ENCODE measurements around the gene HIGD1B.

HIGD1B gene

DNA sequence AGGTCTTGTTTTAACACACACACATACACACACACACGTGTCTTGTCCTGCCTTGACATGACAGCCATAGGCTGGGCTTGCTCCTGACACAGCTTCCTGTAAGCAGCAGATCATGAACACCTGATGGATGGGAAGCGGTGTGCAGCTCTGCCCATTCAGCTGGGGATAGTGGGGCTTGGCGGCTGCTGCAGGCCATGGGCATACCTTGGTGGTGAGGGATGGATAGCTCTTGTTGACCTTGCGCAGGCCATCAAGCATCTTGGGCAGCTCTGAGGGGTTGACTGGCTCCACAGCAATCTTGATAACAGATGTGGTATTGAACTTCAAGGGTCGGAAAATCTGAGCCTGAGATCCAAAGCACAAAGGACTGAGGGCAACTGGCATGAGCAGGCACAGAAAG lies 12.0 kb downstream of the HIGD1B start:
- no peaks in the 10 kb centered on the region for H3K27me3 ChIP-seq (ENCODE audit: control insufficient read depth in 3 of 3, insufficient read depth in 3 of 3, low read depth in 1 of 3, low read length in 3 of 3)
- H2BK5ac ChIP-seq (ENCODE audit: low read length): no peak overlapping the region
- no CpG with 5 or more reads among the region's 5 CpGs for WGBS, 2 donors (ENCODE audit: extremely low coverage in 2 of 2, insufficient read length in 2 of 2, insufficient replicate concordance in 1 of 2)
- no peak overlapping the region for H2AFZ ChIP-seq (ENCODE audit: low read length)
- peaks cover 59 to 97% of the 10 kb centered on the region in 2 donors for H3K36me3 ChIP-seq (replicated peaks in 1 of 2; ENCODE audit: control insufficient read depth in 2 of 2, insufficient read depth in 2 of 2, low read length in 2 of 2)
- no peak overlapping the region for H3K14ac ChIP-seq (ENCODE audit: low read length)
- no peak overlapping the region for H2AK5ac ChIP-seq (ENCODE audit: low read depth, low read length)
- no peak overlapping the region for H3K4me2 ChIP-seq (ENCODE audit: insufficient read depth, low read length, poor library complexity, severe bottlenecking)
- H2BK15ac ChIP-seq (ENCODE audit: low read length): no peak overlapping the region
- no peak overlapping the region for H3K27ac ChIP-seq (replicated peaks; ENCODE audit: low read length)
- H3K9me3 ChIP-seq (replicated peaks in 1 of 2; ENCODE audit: control insufficient read depth in 2 of 2, insufficient read depth in 1 of 2, low read depth in 1 of 2, low read length in 2 of 2): no peaks in the 10 kb centered on the region
- no peaks in the 10 kb centered on the region for H3K79me1 ChIP-seq (ENCODE audit: low read depth, low read length)
- peak overlapping the region in 1 of 2 donors; percentile 10 for H3K4me3 ChIP-seq (ENCODE audit: low read length in 2 of 2)
- no peaks in the 10 kb centered on the region for H3K4me1 ChIP-seq (ENCODE audit: control insufficient read depth in 2 of 2, insufficient read depth in 1 of 2, low read depth in 1 of 2, low read length in 2 of 2)
- H4K91ac ChIP-seq (ENCODE audit: low read depth, low read length, poor library complexity): no peak overlapping the region
- H3K23ac ChIP-seq (ENCODE audit: low read depth, low read length, poor library complexity): no peak overlapping the region
- H3K4ac ChIP-seq (ENCODE audit: low read length): no peak overlapping the region
- H4K8ac ChIP-seq (ENCODE audit: low read depth, low read length): no peak overlapping the region
- H3K9ac ChIP-seq (ENCODE audit: low read depth, low read length, poor library complexity): no peak overlapping the region
- no peak overlapping the region for H3K18ac ChIP-seq (ENCODE audit: low read length)
- DNase-seq (ENCODE audit: low spot score): no peak
- no peak overlapping the region for H2BK120ac ChIP-seq (ENCODE audit: low read depth, low read length)
- no peak overlapping the region for H2BK12ac ChIP-seq (ENCODE audit: low read length)

DNA sequence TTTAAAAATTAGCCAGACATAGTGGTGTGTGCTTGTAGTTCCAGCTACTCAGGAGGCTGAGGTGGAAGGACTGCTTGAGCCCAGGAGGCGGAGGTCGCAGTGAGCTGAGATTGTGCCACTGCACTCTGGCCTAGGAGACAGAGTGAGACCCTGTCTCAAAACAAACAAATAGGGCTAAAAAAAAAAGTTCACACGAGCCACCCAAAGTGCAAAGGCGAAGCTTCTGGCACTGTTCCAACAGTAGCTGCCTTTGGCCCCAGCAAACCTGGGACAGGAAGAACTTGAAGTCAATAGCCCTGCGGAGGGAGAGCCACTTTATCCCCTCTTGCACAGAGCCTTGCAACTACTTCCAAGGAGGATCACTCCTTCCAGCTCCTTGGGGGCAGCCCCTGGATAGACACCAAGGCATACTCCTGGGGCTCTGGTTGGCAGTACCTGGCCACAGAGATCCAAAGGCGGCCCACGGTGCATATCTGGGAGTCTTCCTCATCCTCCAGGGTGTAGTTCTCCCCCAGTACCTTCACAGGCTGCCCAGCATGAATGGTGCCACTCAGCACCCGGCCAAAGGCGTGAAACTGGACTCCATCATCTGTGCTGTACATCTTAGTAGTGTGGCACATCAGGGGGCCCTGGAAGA lies 14.7 kb downstream of the HIGD1B start:
- Histone ChIP-seq H3K9me3 (replicated peaks in 1 of 2; ENCODE audit: control insufficient read depth in 2 of 2, insufficient read depth in 1 of 2, low read depth in 1 of 2, low read length in 2 of 2) (no peaks in the 10 kb centered on the region), H3K27me3 (ENCODE audit: control insufficient read depth in 3 of 3, insufficient read depth in 3 of 3, low read depth in 1 of 3, low read length in 3 of 3) (no peaks in the 10 kb centered on the region), H3K36me3 (replicated peaks in 1 of 2; ENCODE audit: control insufficient read depth in 2 of 2, insufficient read depth in 2 of 2, low read length in 2 of 2) (peaks cover 52 to 96% of the 10 kb centered on the region in 2 donors), H2BK15ac (ENCODE audit: low read length) (no peak overlapping the region), H3K18ac (ENCODE audit: low read length) (no peak overlapping the region), H2BK120ac (ENCODE audit: low read depth, low read length) (no peak overlapping the region), H2AFZ (ENCODE audit: low read length) (no peak overlapping the region), H2BK12ac (ENCODE audit: low read length) (no peak overlapping the region), H4K8ac (ENCODE audit: low read depth, low read length) (no peak overlapping the region), H3K4me2 (ENCODE audit: insufficient read depth, low read length, poor library complexity, severe bottlenecking) (no peak overlapping the region), H2BK5ac (ENCODE audit: low read length) (no peak overlapping the region), H3K23ac (ENCODE audit: low read depth, low read length, poor library complexity) (no peak overlapping the region), H4K91ac (ENCODE audit: low read depth, low read length, poor library complexity) (no peak overlapping the region), H2AK5ac (ENCODE audit: low read depth, low read length) (no peak overlapping the region), H3K14ac (ENCODE audit: low read length) (no peak overlapping the region), H3K27ac (replicated peaks; ENCODE audit: low read length) (no peak overlapping the region), H3K4me1 (ENCODE audit: control insufficient read depth in 2 of 2, insufficient read depth in 1 of 2, low read depth in 1 of 2, low read length in 2 of 2) (no peaks in the 10 kb centered on the region), H3K79me1 (ENCODE audit: low read depth, low read length) (no peaks in the 10 kb centered on the region), H3K4me3 (ENCODE audit: low read length in 2 of 2) (no peak overlapping the region), H3K9ac (ENCODE audit: low read depth, low read length, poor library complexity) (no peak overlapping the region), H3K4ac (ENCODE audit: low read length) (no peak overlapping the region)
- no CpG with 5 or more reads among the region's 9 CpGs for WGBS, 2 donors (ENCODE audit: extremely low coverage in 2 of 2, insufficient read length in 2 of 2, insufficient replicate concordance in 1 of 2)
- no peak for DNase-seq (ENCODE audit: low spot score)

DNA sequence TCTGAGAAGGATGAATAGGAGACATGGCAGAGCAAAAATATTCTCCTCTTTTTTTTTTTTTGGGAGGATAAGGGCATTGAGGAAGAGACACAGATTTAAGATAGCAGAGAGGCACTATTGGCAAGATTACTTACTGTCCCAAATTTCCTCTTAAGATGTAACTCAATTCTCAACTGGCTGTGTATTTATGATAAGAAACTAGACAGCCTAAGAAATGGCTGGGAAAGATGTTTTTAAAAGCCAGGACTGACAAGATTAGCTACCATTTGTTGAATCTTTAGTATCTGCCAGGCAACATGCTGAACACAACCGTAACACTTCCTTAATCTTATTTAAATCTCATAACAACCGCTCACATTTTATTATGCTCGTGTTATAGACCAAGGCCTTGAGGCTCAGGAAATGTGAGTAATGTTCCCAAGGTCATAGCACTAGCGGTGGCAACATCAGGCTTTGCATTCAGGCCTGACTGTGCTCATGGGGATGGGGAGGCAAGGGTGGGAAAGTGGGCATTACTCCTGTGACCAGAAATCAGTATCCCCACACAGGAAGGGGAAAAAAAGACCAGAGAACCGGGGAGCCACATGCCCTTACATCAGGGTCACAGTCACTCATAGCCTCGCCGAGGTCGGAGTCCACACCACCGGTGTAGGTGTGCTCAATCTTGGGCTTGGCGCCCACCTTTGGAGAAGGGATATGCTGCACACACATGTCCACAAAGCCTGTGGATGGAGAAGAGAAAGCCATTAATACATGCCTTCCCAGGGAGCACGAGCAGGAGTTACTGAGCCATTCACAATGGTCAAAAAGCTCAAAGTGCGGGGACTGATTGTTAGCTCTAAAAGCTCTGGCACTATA lies 15.6 kb downstream of the HIGD1B start:
- Histone ChIP-seq H3K4me2 (ENCODE audit: insufficient read depth, low read length, poor library complexity, severe bottlenecking) (no peak overlapping the region), H3K4ac (ENCODE audit: low read length) (no peak overlapping the region), H2BK120ac (ENCODE audit: low read depth, low read length) (no peak overlapping the region), H2AFZ (ENCODE audit: low read length) (no peak overlapping the region), H2BK5ac (ENCODE audit: low read length) (no peak overlapping the region), H2BK15ac (ENCODE audit: low read length) (no peak overlapping the region), H3K14ac (ENCODE audit: low read length) (no peak overlapping the region), H4K8ac (ENCODE audit: low read depth, low read length) (no peak overlapping the region), H3K9ac (ENCODE audit: low read depth, low read length, poor library complexity) (no peak overlapping the region), H3K4me1 (ENCODE audit: control insufficient read depth in 2 of 2, insufficient read depth in 1 of 2, low read depth in 1 of 2, low read length in 2 of 2) (no peaks in the 10 kb centered on the region), H3K23ac (ENCODE audit: low read depth, low read length, poor library complexity) (no peak overlapping the region), H3K27me3 (ENCODE audit: control insufficient read depth in 3 of 3, insufficient read depth in 3 of 3, low read depth in 1 of 3, low read length in 3 of 3) (no peaks in the 10 kb centered on the region), H3K36me3 (replicated peaks in 1 of 2; ENCODE audit: control insufficient read depth in 2 of 2, insufficient read depth in 2 of 2, low read length in 2 of 2) (peaks cover 52 to 96% of the 10 kb centered on the region in 2 donors), H2BK12ac (ENCODE audit: low read length) (no peak overlapping the region), H3K9me3 (replicated peaks in 1 of 2; ENCODE audit: control insufficient read depth in 2 of 2, insufficient read depth in 1 of 2, low read depth in 1 of 2, low read length in 2 of 2) (no peaks in the 10 kb centered on the region), H3K27ac (replicated peaks; ENCODE audit: low read length) (no peak overlapping the region), H3K18ac (ENCODE audit: low read length) (no peak overlapping the region), H3K79me1 (ENCODE audit: low read depth, low read length) (no peaks in the 10 kb centered on the region), H4K91ac (ENCODE audit: low read depth, low read length, poor library complexity) (no peak overlapping the region), H2AK5ac (ENCODE audit: low read depth, low read length) (no peak overlapping the region), H3K4me3 (ENCODE audit: low read length in 2 of 2) (no peak overlapping the region)
- no peak for DNase-seq (ENCODE audit: low spot score)
- no CpG with 5 or more reads among the region's 12 CpGs for WGBS, 2 donors (ENCODE audit: extremely low coverage in 2 of 2, insufficient read length in 2 of 2, insufficient replicate concordance in 1 of 2)

DNA sequence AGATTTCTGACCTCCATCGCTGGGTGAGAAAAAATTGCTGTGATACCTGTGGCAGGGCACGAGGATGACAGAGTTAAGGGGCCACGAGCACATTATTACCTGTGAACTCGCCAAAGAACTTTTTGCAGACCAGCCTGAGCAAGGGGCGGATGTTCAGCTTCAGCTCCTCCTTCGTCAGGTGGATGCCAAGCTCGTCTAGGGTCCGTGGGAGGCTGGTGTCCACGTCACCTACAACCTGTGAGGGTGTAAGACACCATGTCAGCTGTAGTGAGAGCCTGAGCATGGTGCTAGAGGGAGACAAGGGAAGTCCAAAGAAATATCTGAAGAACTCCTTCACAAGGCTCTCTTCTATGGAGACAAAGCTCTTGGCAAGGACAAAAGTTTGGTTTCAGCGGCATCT lies 17.1 kb downstream of the HIGD1B start:
- Histone ChIP-seq H3K79me1 (ENCODE audit: low read depth, low read length) (no peaks in the 10 kb centered on the region), H4K8ac (ENCODE audit: low read depth, low read length) (no peak overlapping the region), H3K23ac (ENCODE audit: low read depth, low read length, poor library complexity) (no peak overlapping the region), H3K9ac (ENCODE audit: low read depth, low read length, poor library complexity) (no peak overlapping the region), H4K91ac (ENCODE audit: low read depth, low read length, poor library complexity) (no peak overlapping the region), H2BK5ac (ENCODE audit: low read length) (no peak overlapping the region), H3K27me3 (ENCODE audit: control insufficient read depth in 3 of 3, insufficient read depth in 3 of 3, low read depth in 1 of 3, low read length in 3 of 3) (no peaks in the 10 kb centered on the region), H2AFZ (ENCODE audit: low read length) (no peak overlapping the region), H2BK120ac (ENCODE audit: low read depth, low read length) (no peak overlapping the region), H3K36me3 (replicated peaks in 1 of 2; ENCODE audit: control insufficient read depth in 2 of 2, insufficient read depth in 2 of 2, low read length in 2 of 2) (peaks cover 48 to 96% of the 10 kb centered on the region in 2 donors), H3K14ac (ENCODE audit: low read length) (no peak overlapping the region), H2BK12ac (ENCODE audit: low read length) (no peak overlapping the region), H3K4me1 (ENCODE audit: control insufficient read depth in 2 of 2, insufficient read depth in 1 of 2, low read depth in 1 of 2, low read length in 2 of 2) (no peaks in the 10 kb centered on the region), H3K4me3 (ENCODE audit: low read length in 2 of 2) (no peak overlapping the region), H2AK5ac (ENCODE audit: low read depth, low read length) (no peak overlapping the region), H3K9me3 (replicated peaks in 1 of 2; ENCODE audit: control insufficient read depth in 2 of 2, insufficient read depth in 1 of 2, low read depth in 1 of 2, low read length in 2 of 2) (no peaks in the 10 kb centered on the region), H3K4me2 (ENCODE audit: insufficient read depth, low read length, poor library complexity, severe bottlenecking) (no peak overlapping the region), H3K27ac (replicated peaks; ENCODE audit: low read length) (no peak overlapping the region), H3K4ac (ENCODE audit: low read length) (no peak overlapping the region), H2BK15ac (ENCODE audit: low read length) (no peak overlapping the region), H3K18ac (ENCODE audit: low read length) (no peak overlapping the region)
- WGBS, 2 donors (ENCODE audit: extremely low coverage in 2 of 2, insufficient read length in 2 of 2, insufficient replicate concordance in 1 of 2): no CpG with 5 or more reads among the region's 10 CpGs
- DNase-seq (ENCODE audit: low spot score): no peak
